Body of pancreas (tissue), 4 donors: ENCODE data around the gene FAM25A. TPM values are rescaled to one million over a fixed set of nuclear protein-coding genes. Genes with fewer than 3 reads are reported as not detected.
"Not testable (repeated sequence)": the region's sequence is repeated elsewhere in the genome, so short reads cannot be mapped to it uniquely, and the experiment has no call there.

ENCODE experiments used
- ATAC-seq: fragments of 150-250 bp; one replicate; pipeline ENCODE4 v1.9.1; 2016
- DNase-seq, 4 donors: peaks; one replicate each; pipeline ENCODE4 v3.0.0-alpha.2; 2019
- H3K27ac ChIP-seq, 4 donors: fragments of 200-600 bp; sonication (generic); 1 replicate in 3 of 4; 2 replicates in 1 of 4; pipeline versions ENCODE4 v1.5.1 to v1.6.1; 2016 to 2019; ENCODE audit warnings: mild to moderate bottlenecking in 1 of 4, mixed read lengths in 1 of 4, moderate library complexity in 1 of 4
- H3K27me3 ChIP-seq, 2 donors: fragments of 200-600 bp; sonication (generic); one replicate each; pipeline ENCODE4 v1.6.0; 2016; ENCODE audit warnings: mild to moderate bottlenecking in 1 of 2
- H3K36me3 ChIP-seq, 2 donors: fragments of 200-600 bp; sonication (generic); replicated peaks in 1 of 2; 2 replicates each; pipeline ENCODE4 v1.5.1; 2016; ENCODE audit warnings: low read depth in 2 of 2; ENCODE audit not compliant: insufficient read depth in 1 of 2
- H3K4me1 ChIP-seq: fragments of 200-600 bp; sonication (generic); one replicate; pipeline ENCODE4 v1.6.0; 2016
- H3K4me3 ChIP-seq, 2 donors: fragments of 200-600 bp; sonication (generic); 1 replicate in 1 of 2; 2 replicates in 1 of 2; pipeline ENCODE4 v1.5.1; 2016 to 2019
- H3K9me3 ChIP-seq, 3 donors: fragments of 200-600 bp; sonication (generic); 1 replicate in 2 of 3; 2 replicates in 1 of 3; pipeline ENCODE4 v1.5.1; 2016
- CTCF ChIP-seq, 7 experiments: fragments of 450-650 bp in 4 of 7; fragments of 200-600 bp in 3 of 7; sonication (generic) in 3 of 7; IDR thresholded peaks; one replicate each; pipeline ENCODE4 v1.5.1; 2016 to 2019; ENCODE audit warnings: antibody characterized with exemption in 7 of 7
- POLR2A ChIP-seq, 3 donors: fragments of 450-650 bp; IDR thresholded peaks; one replicate each; pipeline ENCODE4 v1.6.1; 2016; ENCODE audit warnings: antibody characterized with exemption in 3 of 3, mild to moderate bottlenecking in 2 of 3
- WGBS, 2 donors: methylation state at CpG; one replicate each; pipeline ENCODE4 v1.1.5; 2017; 5-methylcytosine and 5-hydroxymethylcytosine counted together
- intact Hi-C: fragments of 100-400 bp; cut with DNase I; formaldehyde crosslinking; loops from one replicate; pipeline ENCODE4 v1.15.1; 2023
- total RNA-seq, 2 donors: library from RNA; depleted of rRNA; stranded (reverse); fragments of >200 nt; gene quantifications; one replicate each; pipeline ENCODE4 v1.1.0, GENCODE V29; 2016

Gene FAM25A
- total RNA-seq, result not detected

- H3K36me3 ChIP-seq, H3K9me3 ChIP-seq, ATAC-seq, H3K4me3 ChIP-seq, intact Hi-C loops, DNase-seq, H3K27ac ChIP-seq, H3K27me3 ChIP-seq: not testable (repeated sequence)
- peaks cover 15% of the 10 kb centered on the region for H3K4me1 ChIP-seq
- WGBS, 2 donors, result 93% methylated on average over 6 of the region's 9 CpGs; no CpG with 5 or more reads in 1 of the 2 donors
Observed at GRCh38 chr10:87020056-87020455, at the start of gene FAM25A. FAM25A (plus strand) TSS chr10:87020294; CDS start chr10:87020325, 31 bp downstream.

GRCh38 chr10:86970982-86971231 lies 49.2 kb upstream of the FAM25A start:
- Histone ChIP-seq H3K4me3 (peak overlapping the region; percentile 4 to 71), H3K27ac (peak overlapping the region; percentile 88 to 99 (median 93)), H3K9me3 (no peaks in the 10 kb centered on the region), H3K36me3 (no peaks in the 10 kb centered on the region), H3K4me1 (peaks cover 55% of the 10 kb centered on the region), H3K27me3 (no peaks in the 10 kb centered on the region)
- TF ChIP-seq CTCF (IDR thresholded peaks at IDR 0.05) (no peak), POLR2A (IDR thresholded peaks at IDR 0.05) (peak; percentile 95 to 97 (median 97))
- ATAC-seq (peak; percentile 29), DNase-seq (no peak)
- 4% methylated on average over 20 of the region's 20 CpGs; no CpG with 5 or more reads in 1 of the 2 donors for WGBS, 2 donors
- intact Hi-C loops, result no loop called here

GRCh38 chr10:86971232-86971991 lies 48.7 kb upstream of the FAM25A start:
- no peaks in the 10 kb centered on the region for H3K9me3 ChIP-seq
- peaks cover 50% of the 10 kb centered on the region for H3K4me1 ChIP-seq
- WGBS, 2 donors, result 0 to 5% methylated on average over 3 to 52 of the region's 66 CpGs
- ATAC-seq, result peak; percentile 87
- peak overlapping the region; percentile 88 to 99 (median 93) for H3K27ac ChIP-seq
- H3K4me3 ChIP-seq, result peak overlapping the region; percentile 4 to 71
- no peaks in the 10 kb centered on the region for H3K27me3 ChIP-seq
- peak; percentile 90 to 94 (median 92) for DNase-seq
- peak in 4 of 7 experiments; percentile 16 to 58 (median 52) for TF ChIP-seq CTCF (IDR thresholded peaks at IDR 0.05)
- peak in 2 of 3 donors; percentile 60 to 75 for TF ChIP-seq POLR2A (IDR thresholded peaks at IDR 0.05)
- intact Hi-C loops, result no loop called here
- no peaks in the 10 kb centered on the region for H3K36me3 ChIP-seq

GRCh38 chr10:86972613-86973380 lies 47.3 kb upstream of the FAM25A start:
- intact Hi-C loops, result no loop called here
- peak in 1 of 4 donors; percentile 5 for DNase-seq
- Histone ChIP-seq H3K4me3 (no peak overlapping the region), H3K27ac (peak overlapping the region in 2 of 4 donors; percentile 95 to 99), H3K4me1 (peaks cover 36% of the 10 kb centered on the region), H3K27me3 (no peaks in the 10 kb centered on the region), H3K9me3 (no peaks in the 10 kb centered on the region), H3K36me3 (no peaks in the 10 kb centered on the region)
- WGBS, 2 donors, result 80 to 86% methylated on average over 9 to 11 of the region's 11 CpGs
- TF ChIP-seq CTCF (IDR thresholded peaks at IDR 0.05) (no peak), POLR2A (IDR thresholded peaks at IDR 0.05) (no peak)
- no peak for ATAC-seq

GRCh38 chr10:86974484-86974883 lies 45.6 kb upstream of the FAM25A start:
- no peaks in the 10 kb centered on the region for H3K27me3 ChIP-seq
- no peak for TF ChIP-seq POLR2A (IDR thresholded peaks at IDR 0.05)
- TF ChIP-seq CTCF (IDR thresholded peaks at IDR 0.05), result no peak
- WGBS, 2 donors, result 75 to 79% methylated on average over 7 of the region's 7 CpGs
- DNase-seq, result no peak
- H3K27ac ChIP-seq, result no peak overlapping the region
- H3K4me1 ChIP-seq, result peaks cover 20% of the 10 kb centered on the region
- H3K4me3 ChIP-seq, result no peak overlapping the region
- no peaks in the 10 kb centered on the region for H3K9me3 ChIP-seq
- H3K36me3 ChIP-seq, result no peaks in the 10 kb centered on the region
- intact Hi-C loops, result no loop called here
- ATAC-seq, result no peak
